ENCODE measurements around the gene ABHD18.
A peak's percentile ranks its signal among the peaks of the same experiment; 100 is the strongest.

ABHD18 gene

DNA sequence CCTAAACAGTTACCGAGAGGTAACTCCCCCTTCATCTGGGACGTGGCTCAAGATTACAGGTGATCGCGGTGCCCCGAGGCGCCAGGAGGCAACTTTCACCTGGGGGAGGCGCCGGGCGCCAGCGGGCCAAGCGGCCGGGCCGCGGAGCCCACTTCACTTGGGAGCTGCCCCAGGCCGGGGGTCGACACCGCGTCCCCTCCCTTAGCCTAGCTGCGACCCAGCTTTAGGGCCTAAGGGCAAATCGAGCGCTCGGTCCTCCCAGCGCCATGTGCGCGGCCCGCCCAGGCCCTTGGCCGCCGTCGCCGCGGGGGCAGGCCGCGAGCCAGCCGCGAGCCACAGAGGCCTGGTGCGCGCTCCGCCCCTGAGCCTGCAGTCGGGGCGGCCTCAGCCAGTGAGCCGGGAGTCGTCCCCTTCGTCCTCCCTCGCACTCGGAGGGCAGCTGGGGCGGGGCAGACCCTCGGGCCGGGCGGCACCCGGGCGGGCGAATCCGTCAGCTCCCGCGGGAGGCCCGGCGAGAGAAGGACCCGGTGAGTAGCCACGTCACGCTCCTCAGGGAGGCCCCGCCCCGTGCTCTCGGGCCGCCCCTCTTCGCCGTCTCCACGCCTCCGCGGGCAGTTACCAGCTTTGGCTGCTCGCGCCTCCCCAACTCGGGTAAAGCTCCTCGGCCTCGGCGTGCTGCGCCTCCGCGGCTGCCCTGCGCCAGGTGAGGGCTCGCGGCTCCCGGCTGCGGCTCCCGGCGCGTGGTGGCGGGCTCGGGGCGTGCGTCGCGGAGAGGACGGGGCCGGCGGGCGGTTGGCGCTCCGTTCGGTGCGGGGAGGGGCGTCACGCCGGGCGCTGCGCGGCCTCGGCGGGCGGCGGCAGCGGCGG lies 95.7 kb downstream of the ABHD18 start, which contains the start of gene LARP1B (continued):
- TF ChIP-seq GLIS1 (tag by site-specific recombination; IDR thresholded peaks at IDR 0.05) = peak; percentile 58
- peak; percentile 44; the same call in 1 of the 2 replicates for TF ChIP-seq YY1 (tag by site-specific recombination; IDR thresholded peaks at IDR 0.05)
- TF ChIP-seq, protein P1, sequence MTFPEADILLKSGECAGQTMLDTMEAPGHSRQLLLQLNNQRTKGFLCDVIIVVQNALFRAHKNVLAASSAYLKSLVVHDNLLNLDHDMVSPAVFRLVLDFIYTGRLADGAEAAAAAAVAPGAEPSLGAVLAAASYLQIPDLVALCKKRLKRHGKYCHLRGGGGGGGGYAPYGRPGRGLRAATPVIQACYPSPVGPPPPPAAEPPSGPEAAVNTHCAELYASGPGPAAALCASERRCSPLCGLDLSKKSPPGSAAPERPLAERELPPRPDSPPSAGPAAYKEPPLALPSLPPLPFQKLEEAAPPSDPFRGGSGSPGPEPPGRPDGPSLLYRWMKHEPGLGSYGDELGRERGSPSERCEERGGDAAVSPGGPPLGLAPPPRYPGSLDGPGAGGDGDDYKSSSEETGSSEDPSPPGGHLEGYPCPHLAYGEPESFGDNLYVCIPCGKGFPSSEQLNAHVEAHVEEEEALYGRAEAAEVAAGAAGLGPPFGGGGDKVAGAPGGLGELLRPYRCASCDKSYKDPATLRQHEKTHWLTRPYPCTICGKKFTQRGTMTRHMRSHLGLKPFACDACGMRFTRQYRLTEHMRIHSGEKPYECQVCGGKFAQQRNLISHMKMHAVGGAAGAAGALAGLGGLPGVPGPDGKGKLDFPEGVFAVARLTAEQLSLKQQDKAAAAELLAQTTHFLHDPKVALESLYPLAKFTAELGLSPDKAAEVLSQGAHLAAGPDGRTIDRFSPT (tag by site-specific recombination; IDR thresholded peaks at IDR 0.05) = peak; percentile 82
- TF ChIP-seq ZNF654 (tag by site-specific recombination; IDR thresholded peaks at IDR 0.05; ENCODE audit: low read depth) = no peak
- peak; percentile 46; the same call in 1 of the 2 replicates for TF ChIP-seq ZXDB (tag by site-specific recombination; IDR thresholded peaks at IDR 0.05)
- TF ChIP-seq, protein P2, sequence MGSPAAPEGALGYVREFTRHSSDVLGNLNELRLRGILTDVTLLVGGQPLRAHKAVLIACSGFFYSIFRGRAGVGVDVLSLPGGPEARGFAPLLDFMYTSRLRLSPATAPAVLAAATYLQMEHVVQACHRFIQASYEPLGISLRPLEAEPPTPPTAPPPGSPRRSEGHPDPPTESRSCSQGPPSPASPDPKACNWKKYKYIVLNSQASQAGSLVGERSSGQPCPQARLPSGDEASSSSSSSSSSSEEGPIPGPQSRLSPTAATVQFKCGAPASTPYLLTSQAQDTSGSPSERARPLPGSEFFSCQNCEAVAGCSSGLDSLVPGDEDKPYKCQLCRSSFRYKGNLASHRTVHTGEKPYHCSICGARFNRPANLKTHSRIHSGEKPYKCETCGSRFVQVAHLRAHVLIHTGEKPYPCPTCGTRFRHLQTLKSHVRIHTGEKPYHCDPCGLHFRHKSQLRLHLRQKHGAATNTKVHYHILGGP (tag by site-specific recombination; IDR thresholded peaks at IDR 0.05) = no peak
- peak; percentile 57; the same call in 1 of the 2 replicates for TF ChIP-seq KLF1 (tag by site-specific recombination; IDR thresholded peaks at IDR 0.05)
- peak; percentile 95 for TF ChIP-seq ZNF423 (tag by site-specific recombination; IDR thresholded peaks at IDR 0.05)
- peak; percentile 48; the same call in 1 of the 2 replicates for TF ChIP-seq ZIC2 (tag by site-specific recombination; IDR thresholded peaks at IDR 0.05)
- no peak for TF ChIP-seq GLI2 (tag by site-specific recombination; IDR thresholded peaks at IDR 0.05; ENCODE audit: borderline replicate concordance, low read depth)
- peak; percentile 69 for TF ChIP-seq ZNF335 (tag by site-specific recombination; conservative IDR thresholded peaks at IDR 0.05)
- TF ChIP-seq ZNF10 (tag by site-specific recombination; IDR thresholded peaks at IDR 0.05) = peak; percentile 29; the same call in 1 of the 2 replicates
- TF ChIP-seq SCRT2 (tag by site-specific recombination; IDR thresholded peaks at IDR 0.05) = peak; percentile 38
- TF ChIP-seq ZNF561 (tag by site-specific recombination; IDR thresholded peaks at IDR 0.05; ENCODE audit: borderline replicate concordance) = peak; percentile 96
- TF ChIP-seq, protein P3, sequence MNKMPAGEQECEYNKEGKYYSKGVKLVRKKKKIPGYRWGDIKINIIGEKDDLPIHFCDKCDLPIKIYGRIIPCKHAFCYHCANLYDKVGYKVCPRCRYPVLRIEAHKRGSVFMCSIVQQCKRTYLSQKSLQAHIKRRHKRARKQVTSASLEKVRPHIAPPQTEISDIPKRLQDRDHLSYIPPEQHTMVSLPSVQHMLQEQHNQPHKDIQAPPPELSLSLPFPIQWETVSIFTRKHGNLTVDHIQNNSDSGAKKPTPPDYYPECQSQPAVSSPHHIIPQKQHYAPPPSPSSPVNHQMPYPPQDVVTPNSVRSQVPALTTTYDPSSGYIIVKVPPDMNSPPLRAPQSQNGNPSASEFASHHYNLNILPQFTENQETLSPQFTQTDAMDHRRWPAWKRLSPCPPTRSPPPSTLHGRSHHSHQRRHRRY (tag by site-specific recombination; IDR thresholded peaks at IDR 0.05) = no peak
- TF ChIP-seq ZNF146 (tag by site-specific recombination; IDR thresholded peaks at IDR 0.05) = no peak
- TF ChIP-seq KLF10 (tag by site-specific recombination; IDR thresholded peaks at IDR 0.05) = peak; percentile 80
- TF ChIP-seq ZNF629 (tag by site-specific recombination; IDR thresholded peaks at IDR 0.05) = peak; percentile 56
- TF ChIP-seq WT1 (tag by site-specific recombination; IDR thresholded peaks at IDR 0.05) = peak; percentile 64; the same call in 1 of the 2 replicates
- TF ChIP-seq ZBTB20 (tag by site-specific recombination; IDR thresholded peaks at IDR 0.05) = peak; percentile 88
- TF ChIP-seq SP3 (tag by site-specific recombination; IDR thresholded peaks at IDR 0.05) = peak; percentile 85
- TF ChIP-seq, protein P4, sequence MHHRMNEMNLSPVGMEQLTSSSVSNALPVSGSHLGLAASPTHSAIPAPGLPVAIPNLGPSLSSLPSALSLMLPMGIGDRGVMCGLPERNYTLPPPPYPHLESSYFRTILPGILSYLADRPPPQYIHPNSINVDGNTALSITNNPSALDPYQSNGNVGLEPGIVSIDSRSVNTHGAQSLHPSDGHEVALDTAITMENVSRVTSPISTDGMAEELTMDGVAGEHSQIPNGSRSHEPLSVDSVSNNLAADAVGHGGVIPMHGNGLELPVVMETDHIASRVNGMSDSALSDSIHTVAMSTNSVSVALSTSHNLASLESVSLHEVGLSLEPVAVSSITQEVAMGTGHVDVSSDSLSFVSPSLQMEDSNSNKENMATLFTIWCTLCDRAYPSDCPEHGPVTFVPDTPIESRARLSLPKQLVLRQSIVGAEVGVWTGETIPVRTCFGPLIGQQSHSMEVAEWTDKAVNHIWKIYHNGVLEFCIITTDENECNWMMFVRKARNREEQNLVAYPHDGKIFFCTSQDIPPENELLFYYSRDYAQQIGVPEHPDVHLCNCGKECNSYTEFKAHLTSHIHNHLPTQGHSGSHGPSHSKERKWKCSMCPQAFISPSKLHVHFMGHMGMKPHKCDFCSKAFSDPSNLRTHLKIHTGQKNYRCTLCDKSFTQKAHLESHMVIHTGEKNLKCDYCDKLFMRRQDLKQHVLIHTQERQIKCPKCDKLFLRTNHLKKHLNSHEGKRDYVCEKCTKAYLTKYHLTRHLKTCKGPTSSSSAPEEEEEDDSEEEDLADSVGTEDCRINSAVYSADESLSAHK (tag by site-specific recombination; IDR thresholded peaks at IDR 0.05) = no peak
- TF ChIP-seq OSR2 (tag by site-specific recombination; IDR thresholded peaks at IDR 0.05) = peak; percentile 58
- no peak for TF ChIP-seq ZNF23 (tag by site-specific recombination; IDR thresholded peaks at IDR 0.05; ENCODE audit: borderline replicate concordance)
- TF ChIP-seq, protein P5, sequence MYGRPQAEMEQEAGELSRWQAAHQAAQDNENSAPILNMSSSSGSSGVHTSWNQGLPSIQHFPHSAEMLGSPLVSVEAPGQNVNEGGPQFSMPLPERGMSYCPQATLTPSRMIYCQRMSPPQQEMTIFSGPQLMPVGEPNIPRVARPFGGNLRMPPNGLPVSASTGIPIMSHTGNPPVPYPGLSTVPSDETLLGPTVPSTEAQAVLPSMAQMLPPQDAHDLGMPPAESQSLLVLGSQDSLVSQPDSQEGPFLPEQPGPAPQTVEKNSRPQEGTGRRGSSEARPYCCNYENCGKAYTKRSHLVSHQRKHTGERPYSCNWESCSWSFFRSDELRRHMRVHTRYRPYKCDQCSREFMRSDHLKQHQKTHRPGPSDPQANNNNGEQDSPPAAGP (tag by site-specific recombination; IDR thresholded peaks at IDR 0.05) = 0 out of 2 replicates have a peak, but pooled peaks have one; percentile 11
- TF ChIP-seq ZNF626 (tag by site-specific recombination; IDR thresholded peaks at IDR 0.05) = 0 out of 2 replicates have a peak, but pooled peaks have one; percentile 31
- TF ChIP-seq SP2 (tag by site-specific recombination; IDR thresholded peaks at IDR 0.05) = peak; percentile 81
- TF ChIP-seq, protein P6, sequence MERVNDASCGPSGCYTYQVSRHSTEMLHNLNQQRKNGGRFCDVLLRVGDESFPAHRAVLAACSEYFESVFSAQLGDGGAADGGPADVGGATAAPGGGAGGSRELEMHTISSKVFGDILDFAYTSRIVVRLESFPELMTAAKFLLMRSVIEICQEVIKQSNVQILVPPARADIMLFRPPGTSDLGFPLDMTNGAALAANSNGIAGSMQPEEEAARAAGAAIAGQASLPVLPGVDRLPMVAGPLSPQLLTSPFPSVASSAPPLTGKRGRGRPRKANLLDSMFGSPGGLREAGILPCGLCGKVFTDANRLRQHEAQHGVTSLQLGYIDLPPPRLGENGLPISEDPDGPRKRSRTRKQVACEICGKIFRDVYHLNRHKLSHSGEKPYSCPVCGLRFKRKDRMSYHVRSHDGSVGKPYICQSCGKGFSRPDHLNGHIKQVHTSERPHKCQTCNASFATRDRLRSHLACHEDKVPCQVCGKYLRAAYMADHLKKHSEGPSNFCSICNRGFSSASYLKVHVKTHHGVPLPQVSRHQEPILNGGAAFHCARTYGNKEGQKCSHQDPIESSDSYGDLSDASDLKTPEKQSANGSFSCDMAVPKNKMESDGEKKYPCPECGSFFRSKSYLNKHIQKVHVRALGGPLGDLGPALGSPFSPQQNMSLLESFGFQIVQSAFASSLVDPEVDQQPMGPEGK (tag by site-specific recombination; IDR thresholded peaks at IDR 0.05) = peak; percentile 84
- TF ChIP-seq ZNF701 (tag by site-specific recombination; IDR thresholded peaks at IDR 0.05) = no peak
- TF ChIP-seq ZNF544 (tag by site-specific recombination; IDR thresholded peaks at IDR 0.05) = no peak

All from HEK293 (cell line).